Measurements from ENCODE around the gene KRTAP12-1. TPM values are rescaled to one million over a fixed set of nuclear protein-coding genes. Genes with fewer than 3 reads are reported as not detected.

The KRTAP12-1 gene
- total RNA-seq, 1 experiment from 2014 or later = not detected

DNA sequence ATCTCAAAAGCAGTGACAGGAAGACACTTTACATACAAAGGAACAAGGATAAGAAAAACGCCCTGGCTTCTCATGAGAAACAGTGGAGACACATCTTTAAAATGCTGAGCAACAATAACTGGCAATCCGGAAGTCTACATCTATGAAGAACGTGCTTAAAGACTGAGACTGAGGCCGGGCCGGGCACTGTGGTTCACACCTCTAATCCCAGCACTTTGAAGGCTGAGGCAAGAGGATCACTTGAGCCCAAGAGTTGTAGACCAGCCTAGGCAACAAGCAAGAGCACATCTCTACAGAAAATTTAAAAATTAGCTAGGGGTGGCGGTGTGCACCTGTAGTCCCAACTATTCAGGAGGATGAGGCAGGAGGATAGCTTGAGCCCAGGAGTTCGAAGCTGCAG is 2.1 kb upstream of the KRTAP12-1 start:
- intact Hi-C loops (cut with micrococcal nuclease; ENCODE audit: unreplicated experiment) = no loop called here
- POLR2A ChIA-PET = no interaction called here

DNA sequence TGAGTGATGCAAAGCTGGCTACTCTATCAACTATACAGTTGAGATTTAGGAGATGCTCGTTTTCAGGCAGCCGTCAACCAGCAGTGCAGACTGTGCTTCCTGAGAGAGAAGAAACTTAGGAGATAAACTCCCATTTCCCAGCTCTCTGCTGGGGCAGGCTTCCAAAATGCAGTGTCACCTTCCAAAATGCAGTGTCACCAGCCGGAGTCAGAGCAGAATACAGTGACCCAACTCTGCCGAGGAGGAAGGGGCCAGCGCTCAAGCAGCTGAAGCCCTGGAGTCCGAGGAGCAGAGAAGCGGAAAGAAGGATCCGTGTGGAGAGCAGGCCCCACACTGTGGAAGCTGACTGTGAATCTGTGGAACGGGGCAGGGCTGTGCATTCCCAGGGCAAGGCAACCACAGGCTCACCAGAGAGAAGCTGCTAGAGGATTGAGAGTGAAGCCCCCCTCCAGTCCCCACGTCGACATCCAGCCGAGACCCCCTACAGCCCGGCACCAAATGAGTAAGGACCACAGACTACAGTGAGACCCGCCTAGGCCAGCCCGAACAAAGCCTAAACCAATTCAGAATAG is 703 bp upstream of the KRTAP12-1 start:
- intact Hi-C loops (cut with micrococcal nuclease; ENCODE audit: unreplicated experiment) = no loop called here
- Histone ChIP-seq H3K4me1 (ENCODE audit: control insufficient read depth, insufficient read depth, low read length) (no peaks in the 10 kb centered on the region), H3K9me3 (ENCODE audit: control insufficient read depth, insufficient read depth, low read depth, low read length) (no peaks in the 10 kb centered on the region), H3K4me3 (ENCODE audit: low read depth in 2 of 2, low read length in 2 of 2) (no peak overlapping the region), H3K27me3 (ENCODE audit: control insufficient read depth, insufficient read depth, low read length) (no peaks in the 10 kb centered on the region), H3K27ac (ENCODE audit: low read length) (no peak overlapping the region), H3K36me3 (ENCODE audit: control insufficient read depth, insufficient read depth, low read length) (no peaks in the 10 kb centered on the region)
- TF ChIP-seq SIN3A (IDR thresholded peaks at IDR 0.05; ENCODE audit: borderline replicate concordance, insufficient read depth, low read depth, low read length) = no peak
- no peak for TF ChIP-seq POLR2AphosphoS5 (IDR thresholded peaks at IDR 0.05; ENCODE audit: low read depth, low read length)
- TF ChIP-seq, protein P1, sequence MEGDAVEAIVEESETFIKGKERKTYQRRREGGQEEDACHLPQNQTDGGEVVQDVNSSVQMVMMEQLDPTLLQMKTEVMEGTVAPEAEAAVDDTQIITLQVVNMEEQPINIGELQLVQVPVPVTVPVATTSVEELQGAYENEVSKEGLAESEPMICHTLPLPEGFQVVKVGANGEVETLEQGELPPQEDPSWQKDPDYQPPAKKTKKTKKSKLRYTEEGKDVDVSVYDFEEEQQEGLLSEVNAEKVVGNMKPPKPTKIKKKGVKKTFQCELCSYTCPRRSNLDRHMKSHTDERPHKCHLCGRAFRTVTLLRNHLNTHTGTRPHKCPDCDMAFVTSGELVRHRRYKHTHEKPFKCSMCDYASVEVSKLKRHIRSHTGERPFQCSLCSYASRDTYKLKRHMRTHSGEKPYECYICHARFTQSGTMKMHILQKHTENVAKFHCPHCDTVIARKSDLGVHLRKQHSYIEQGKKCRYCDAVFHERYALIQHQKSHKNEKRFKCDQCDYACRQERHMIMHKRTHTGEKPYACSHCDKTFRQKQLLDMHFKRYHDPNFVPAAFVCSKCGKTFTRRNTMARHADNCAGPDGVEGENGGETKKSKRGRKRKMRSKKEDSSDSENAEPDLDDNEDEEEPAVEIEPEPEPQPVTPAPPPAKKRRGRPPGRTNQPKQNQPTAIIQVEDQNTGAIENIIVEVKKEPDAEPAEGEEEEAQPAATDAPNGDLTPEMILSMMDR (IDR thresholded peaks at IDR 0.05) = no peak
- TF ChIP-seq, protein P2, sequence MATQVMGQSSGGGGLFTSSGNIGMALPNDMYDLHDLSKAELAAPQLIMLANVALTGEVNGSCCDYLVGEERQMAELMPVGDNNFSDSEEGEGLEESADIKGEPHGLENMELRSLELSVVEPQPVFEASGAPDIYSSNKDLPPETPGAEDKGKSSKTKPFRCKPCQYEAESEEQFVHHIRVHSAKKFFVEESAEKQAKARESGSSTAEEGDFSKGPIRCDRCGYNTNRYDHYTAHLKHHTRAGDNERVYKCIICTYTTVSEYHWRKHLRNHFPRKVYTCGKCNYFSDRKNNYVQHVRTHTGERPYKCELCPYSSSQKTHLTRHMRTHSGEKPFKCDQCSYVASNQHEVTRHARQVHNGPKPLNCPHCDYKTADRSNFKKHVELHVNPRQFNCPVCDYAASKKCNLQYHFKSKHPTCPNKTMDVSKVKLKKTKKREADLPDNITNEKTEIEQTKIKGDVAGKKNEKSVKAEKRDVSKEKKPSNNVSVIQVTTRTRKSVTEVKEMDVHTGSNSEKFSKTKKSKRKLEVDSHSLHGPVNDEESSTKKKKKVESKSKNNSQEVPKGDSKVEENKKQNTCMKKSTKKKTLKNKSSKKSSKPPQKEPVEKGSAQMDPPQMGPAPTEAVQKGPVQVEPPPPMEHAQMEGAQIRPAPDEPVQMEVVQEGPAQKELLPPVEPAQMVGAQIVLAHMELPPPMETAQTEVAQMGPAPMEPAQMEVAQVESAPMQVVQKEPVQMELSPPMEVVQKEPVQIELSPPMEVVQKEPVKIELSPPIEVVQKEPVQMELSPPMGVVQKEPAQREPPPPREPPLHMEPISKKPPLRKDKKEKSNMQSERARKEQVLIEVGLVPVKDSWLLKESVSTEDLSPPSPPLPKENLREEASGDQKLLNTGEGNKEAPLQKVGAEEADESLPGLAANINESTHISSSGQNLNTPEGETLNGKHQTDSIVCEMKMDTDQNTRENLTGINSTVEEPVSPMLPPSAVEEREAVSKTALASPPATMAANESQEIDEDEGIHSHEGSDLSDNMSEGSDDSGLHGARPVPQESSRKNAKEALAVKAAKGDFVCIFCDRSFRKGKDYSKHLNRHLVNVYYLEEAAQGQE (IDR thresholded peaks at IDR 0.05; ENCODE audit: insufficient read depth in 1 of 2, low read depth in 2 of 2, low read length in 1 of 2) = no peak
- no peak for TF ChIP-seq TCF7L2 (IDR thresholded peaks at IDR 0.05; ENCODE audit: low read depth, low read length)
- ChIA-PET POLR2A (no interaction called here), CTCF (no interaction called here)
- in situ Hi-C loops (cut with HindIII; ENCODE audit: low pct_unique_long_range_greater_than_20kb, low sequenced_read_pairs) = no loop called here
- no peak for DNase-seq (ENCODE audit: low read depth, low spot score)
- BruUV-seq (replicated peaks) = no TSS peak
- no peak for ATAC-seq

More for the DNA sequence above, 2.1 kb upstream of the KRTAP12-1 start:
- Histone ChIP-seq H3K4me1 (ENCODE audit: control insufficient read depth, insufficient read depth, low read length) (no peaks in the 10 kb centered on the region), H3K27me3 (ENCODE audit: control insufficient read depth, insufficient read depth, low read length) (no peaks in the 10 kb centered on the region), H3K27ac (ENCODE audit: low read length) (no peak overlapping the region), H3K36me3 (ENCODE audit: control insufficient read depth, insufficient read depth, low read length) (no peaks in the 10 kb centered on the region), H3K4me3 (ENCODE audit: low read depth in 2 of 2, low read length in 2 of 2) (no peak overlapping the region), H3K9me3 (ENCODE audit: control insufficient read depth, insufficient read depth, low read depth, low read length) (no peaks in the 10 kb centered on the region)
- no peak for ATAC-seq
- TF ChIP-seq, protein P1 (IDR thresholded peaks at IDR 0.05) = no peak
- TF ChIP-seq TCF7L2 (IDR thresholded peaks at IDR 0.05; ENCODE audit: low read depth, low read length) (no peak), SIN3A (IDR thresholded peaks at IDR 0.05; ENCODE audit: borderline replicate concordance, insufficient read depth, low read depth, low read length) (no peak), POLR2AphosphoS5 (IDR thresholded peaks at IDR 0.05; ENCODE audit: low read depth, low read length) (no peak)
- TF ChIP-seq, protein P2 (IDR thresholded peaks at IDR 0.05; ENCODE audit: insufficient read depth in 1 of 2, low read depth in 2 of 2, low read length in 1 of 2) = no peak
- no TSS peak for BruUV-seq (replicated peaks)
- DNase-seq (ENCODE audit: low read depth, low spot score) = no peak
- CTCF ChIA-PET = no interaction called here
- in situ Hi-C loops (cut with HindIII; ENCODE audit: low pct_unique_long_range_greater_than_20kb, low sequenced_read_pairs) = no loop called here
